Vagina (tissue), 2 donors: ENCODE measurements around the gene ITIH1. TPM values are rescaled to one million over a fixed set of nuclear protein-coding genes. Genes with fewer than 3 reads are reported as not detected.
"Not testable (repeated sequence)": the region's sequence is repeated elsewhere in the genome, so short reads cannot be mapped to it uniquely, and the experiment has no call there.

Source experiments
- DNase-seq, 2 donors: peaks; one replicate each; pipeline ENCODE4 v3.0.0-alpha.2; 2017; ENCODE audit errors: extremely low spot score in 2 of 2
- H3K27ac ChIP-seq: fragments of 200-600 bp; sonication (generic); one replicate; pipeline ENCODE4 v1.5.1; 2019
- H3K27me3 ChIP-seq: fragments of 200-600 bp; sonication (generic); one replicate; pipeline ENCODE4 v1.5.1; 2019
- H3K36me3 ChIP-seq, 2 donors: fragments of 200-600 bp; sonication (generic); one replicate each; pipeline ENCODE4 v1.5.1; 2017 to 2019
- H3K4me1 ChIP-seq: fragments of 200-600 bp; sonication (generic); one replicate; pipeline ENCODE4 v1.5.1; 2019
- H3K4me3 ChIP-seq, 2 donors: fragments of 200-600 bp; sonication (generic); 1 replicate in 1 of 2; 2 replicates in 1 of 2; pipeline ENCODE4 v1.5.1; 2016 to 2019
- H3K9me3 ChIP-seq: fragments of 200-600 bp; sonication (generic); one replicate; pipeline ENCODE4 v1.5.1; 2019
- CTCF ChIP-seq, 3 experiments: fragments of 450-650 bp in 2 of 3; fragments of 200-600 bp in 1 of 3; sonication (generic) in 1 of 3; IDR thresholded peaks; one replicate each; pipeline ENCODE4 v1.5.1; 2017 to 2019; ENCODE audit warnings: antibody characterized with exemption in 3 of 3, mild to moderate bottlenecking in 2 of 3, moderate library complexity in 2 of 3
- POLR2A ChIP-seq, 2 donors: fragments of 450-650 bp; IDR thresholded peaks; one replicate each; pipeline ENCODE4 v1.6.1; 2017; ENCODE audit warnings: antibody characterized with exemption in 2 of 2, mild to moderate bottlenecking in 2 of 2, moderate library complexity in 2 of 2
- POLR2AphosphoS5 ChIP-seq, 2 donors: sonication (generic); formaldehyde crosslinking; IDR thresholded peaks; one replicate each; pipeline ENCODE4 v1.9.0; 2017; ENCODE audit warnings: antibody characterized with exemption in 2 of 2, mild to moderate bottlenecking in 2 of 2, low read depth in 1 of 2; ENCODE audit not compliant: insufficient read depth in 1 of 2
- intact Hi-C: fragments of 100-400 bp; cut with DNase I; formaldehyde crosslinking; loops from one replicate; pipeline ENCODE4 v1.15.1; 2023
- total RNA-seq: library from RNA; depleted of rRNA; stranded (reverse); fragments of >200 nt; gene quantifications from one replicate; pipeline ENCODE4 v1.2.3, GENCODE V29; 2016

Gene ITIH1
- 0.98 TPM for total RNA-seq

DNA sequence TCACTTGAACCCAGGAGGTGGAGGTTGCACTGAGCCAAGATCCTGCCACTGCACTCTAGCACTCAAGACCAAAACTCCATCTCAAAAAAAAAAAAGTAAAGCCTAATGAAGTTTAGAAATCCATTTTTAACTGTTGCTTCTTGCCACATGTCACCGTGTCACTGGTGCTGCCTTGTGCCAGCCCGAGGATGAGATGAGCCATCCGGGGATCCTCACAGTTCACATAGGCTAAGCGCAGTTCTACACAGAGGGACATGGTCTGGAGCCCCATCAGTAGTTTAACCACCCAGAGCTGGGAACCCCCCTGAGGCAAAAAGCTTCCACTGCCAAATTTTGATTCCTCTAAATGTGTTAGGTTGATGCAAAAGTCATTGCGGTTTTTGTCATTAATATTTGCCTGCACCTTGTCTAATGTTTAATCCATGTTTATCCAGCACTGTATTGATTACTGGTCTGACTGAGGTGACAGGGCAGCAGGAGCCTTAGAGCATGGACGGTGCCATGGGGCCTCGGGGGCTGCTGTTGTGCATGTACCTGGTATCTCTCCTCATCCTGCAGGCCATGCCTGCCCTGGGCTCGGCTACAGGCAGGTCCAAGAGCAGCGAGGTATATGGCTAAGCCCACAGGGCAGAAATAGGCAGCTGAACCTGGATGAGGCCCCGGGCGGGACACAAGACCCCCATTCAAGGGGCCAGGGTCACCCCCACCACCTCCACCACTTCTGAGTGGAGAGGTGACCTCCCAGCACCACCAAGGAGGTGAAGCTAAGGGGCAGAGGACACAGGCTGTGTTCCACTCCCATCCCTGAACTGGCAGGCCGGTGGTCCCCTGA lies at the start of gene ITIH1:
TSS of gene ITIH1 (plus strand) at position 473 of the 832 bp plus-strand sequence. CDS start at position 490, 17 bp downstream.
- TF ChIP-seq POLR2A (IDR thresholded peaks at IDR 0.05) (no peak), POLR2AphosphoS5 (IDR thresholded peaks at IDR 0.05; ENCODE audit: insufficient read depth in 1 of 2, low read depth in 1 of 2) (no peak), CTCF (IDR thresholded peaks at IDR 0.05) (no peak)
- intact Hi-C loops: no loop called here
- Histone ChIP-seq H3K4me3 (no peak within 1 kb of the TSS), H3K4me1 (no peaks in the 10 kb centered on the region), H3K27me3 (no peaks in the 10 kb centered on the region), H3K36me3 (no peaks in the 10 kb centered on the region), H3K9me3 (no peaks in the 10 kb centered on the region), H3K27ac (no peak within 1 kb of the TSS)
- peak in 1 of 2 donors; percentile 67 for DNase-seq

GRCh38 chr3:52728753-52729152 lies 48.6 kb upstream of the ITIH1 start:
- H3K4me1 ChIP-seq, DNase-seq, H3K27me3 ChIP-seq, H3K4me3 ChIP-seq, H3K27ac ChIP-seq, H3K9me3 ChIP-seq, intact Hi-C loops: not testable (repeated sequence)
- peaks cover 0 to 24% of the 10 kb centered on the region in 2 donors for H3K36me3 ChIP-seq

- no peaks in the 10 kb centered on the region for H3K4me1 ChIP-seq
- H3K27ac ChIP-seq: no peak overlapping the region
- DNase-seq: no peak
- H3K9me3 ChIP-seq: peaks cover 5% of the 10 kb centered on the region
- peaks cover 0 to 32% of the 10 kb centered on the region in 2 donors for H3K36me3 ChIP-seq
- intact Hi-C loops: no loop called here
- H3K4me3 ChIP-seq: no peak overlapping the region
- H3K27me3 ChIP-seq: no peaks in the 10 kb centered on the region
- no peak for TF ChIP-seq CTCF (IDR thresholded peaks at IDR 0.05)
- no peak for TF ChIP-seq POLR2AphosphoS5 (IDR thresholded peaks at IDR 0.05; ENCODE audit: insufficient read depth in 1 of 2, low read depth in 1 of 2)
- TF ChIP-seq POLR2A (IDR thresholded peaks at IDR 0.05): no peak
Observed at GRCh38 chr3:52730681-52731080, 46.7 kb upstream of the ITIH1 start.

GRCh38 chr3:52731590-52731989 lies 45.8 kb upstream of the ITIH1 start:
- Histone ChIP-seq H3K27me3 (no peaks in the 10 kb centered on the region), H3K4me3 (no peak overlapping the region), H3K4me1 (no peaks in the 10 kb centered on the region), H3K27ac (no peak overlapping the region), H3K36me3 (peaks cover 0 to 39% of the 10 kb centered on the region in 2 donors), H3K9me3 (peaks cover 5% of the 10 kb centered on the region)
- no peak for DNase-seq
- intact Hi-C loops: no loop called here
- TF ChIP-seq POLR2A (IDR thresholded peaks at IDR 0.05) (no peak), POLR2AphosphoS5 (IDR thresholded peaks at IDR 0.05; ENCODE audit: insufficient read depth in 1 of 2, low read depth in 1 of 2) (no peak), CTCF (IDR thresholded peaks at IDR 0.05) (no peak)

GRCh38 chr3:52733256-52733891 lies 44.0 kb upstream of the ITIH1 start:
- TF ChIP-seq CTCF (IDR thresholded peaks at IDR 0.05): no peak
- H3K9me3 ChIP-seq: peaks cover 5% of the 10 kb centered on the region
- peaks cover 0 to 52% of the 10 kb centered on the region in 2 donors for H3K36me3 ChIP-seq
- DNase-seq: no peak
- intact Hi-C loops: no loop called here
- no peak overlapping the region for H3K4me3 ChIP-seq
- no peak overlapping the region for H3K27ac ChIP-seq
- H3K4me1 ChIP-seq: no peaks in the 10 kb centered on the region
- no peaks in the 10 kb centered on the region for H3K27me3 ChIP-seq
